ENCODE measurements around the gene MINK1.

DNA sequence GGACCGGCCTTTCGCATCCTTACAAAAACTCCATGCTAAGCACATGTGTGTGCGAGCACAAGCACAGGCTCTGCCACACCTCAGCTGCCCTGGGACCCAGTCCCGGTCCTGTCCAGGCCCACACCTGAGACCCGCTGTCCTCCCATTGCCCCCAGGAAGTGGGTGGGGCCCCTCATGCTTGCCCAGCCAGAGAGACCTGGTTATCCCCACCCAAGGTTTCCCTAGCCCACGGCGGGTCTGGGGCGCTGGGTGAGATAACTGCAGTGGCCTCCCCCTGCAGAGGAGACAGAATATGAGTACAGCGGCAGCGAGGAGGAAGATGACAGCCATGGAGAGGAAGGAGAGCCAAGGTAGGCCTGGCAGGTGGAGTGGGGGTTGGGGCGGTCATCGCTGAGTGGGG, 53.7 kb downstream of the MINK1 start:
- TF ChIP-seq FOXM1 (IDR thresholded peaks at IDR 0.05; ENCODE audit: borderline replicate concordance) = no peak
- TF ChIP-seq SUZ12 (IDR thresholded peaks at IDR 0.05) = no peak
- TF ChIP-seq BHLHE40 (IDR thresholded peaks at IDR 0.05; ENCODE audit: borderline replicate concordance) = no peak
- no peak for TF ChIP-seq ZNF384 (IDR thresholded peaks at IDR 0.05)
- no peak for TF ChIP-seq SP1 (IDR thresholded peaks at IDR 0.05)
- TF ChIP-seq ELF4 (IDR thresholded peaks at IDR 0.05) = no peak
- no peak for TF ChIP-seq FOXK2 (IDR thresholded peaks at IDR 0.05)
- TF ChIP-seq TARDBP (IDR thresholded peaks at IDR 0.05) = no peak
- TF ChIP-seq HDGF (IDR thresholded peaks at IDR 0.05; ENCODE audit: borderline replicate concordance) = no peak
- no peak for TF ChIP-seq CTBP1 (IDR thresholded peaks at IDR 0.05; ENCODE audit: borderline replicate concordance)
- no peak for TF ChIP-seq NFRKB (IDR thresholded peaks at IDR 0.05)
